Stimulated activated CD8-positive, alpha-beta memory T cell treated with anti-CD3 and anti-CD28 coated beads, Interleukin-15, amount 100 ng/mL, for 1 hour (primary cell): Measurements from ENCODE around the gene NEK7.
"Not testable (repeated sequence)": the region's sequence is repeated elsewhere in the genome, so short reads cannot be mapped to it uniquely, and the experiment has no call there.

Experiments used
- DNase-seq: peaks from one replicate; pipeline ENCODE4 v3.0.0-alpha.2; 2020; ENCODE audit warnings: low read depth

Gene NEK7

DNA sequence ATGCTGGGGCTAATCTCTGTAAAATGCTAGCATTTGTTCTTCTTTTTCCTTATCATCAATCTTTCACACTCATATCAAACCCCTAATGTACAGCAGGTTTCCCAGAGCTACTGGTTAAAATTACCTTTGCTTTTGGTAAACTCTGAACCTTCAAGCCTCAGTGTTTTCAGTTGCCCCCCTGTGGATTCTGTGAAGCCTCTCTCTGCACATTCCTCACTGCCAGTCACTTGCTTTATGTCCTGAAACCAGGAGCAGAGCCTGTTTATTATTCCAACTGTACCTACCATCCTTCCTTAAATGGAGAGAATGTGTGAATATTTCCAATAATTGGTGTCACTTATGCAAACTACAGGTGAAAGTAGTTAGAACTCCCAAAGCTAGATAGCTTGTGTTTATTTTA lies 134.2 kb downstream of the NEK7 start:
- DNase-seq = no peak

DNA sequence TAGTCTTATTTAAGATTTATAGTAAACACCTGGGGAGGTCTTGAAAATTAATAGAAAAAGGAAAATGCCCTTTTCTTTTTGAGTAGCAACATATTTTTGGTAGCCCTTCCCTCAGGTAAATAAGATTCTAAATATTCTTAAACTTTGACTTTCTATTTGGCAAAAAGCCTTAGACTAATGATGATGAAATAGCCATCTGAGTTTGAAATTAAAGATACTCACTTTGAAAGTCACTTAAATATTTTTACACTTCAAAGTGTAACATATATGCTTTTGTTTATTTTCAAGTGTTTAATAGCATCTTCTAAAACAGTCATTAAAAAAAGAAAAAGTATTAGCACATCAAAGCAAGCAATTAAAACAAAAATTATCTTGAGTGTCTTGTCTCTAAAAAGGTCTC lies 135.1 kb downstream of the NEK7 start:
- no peak for DNase-seq

DNA sequence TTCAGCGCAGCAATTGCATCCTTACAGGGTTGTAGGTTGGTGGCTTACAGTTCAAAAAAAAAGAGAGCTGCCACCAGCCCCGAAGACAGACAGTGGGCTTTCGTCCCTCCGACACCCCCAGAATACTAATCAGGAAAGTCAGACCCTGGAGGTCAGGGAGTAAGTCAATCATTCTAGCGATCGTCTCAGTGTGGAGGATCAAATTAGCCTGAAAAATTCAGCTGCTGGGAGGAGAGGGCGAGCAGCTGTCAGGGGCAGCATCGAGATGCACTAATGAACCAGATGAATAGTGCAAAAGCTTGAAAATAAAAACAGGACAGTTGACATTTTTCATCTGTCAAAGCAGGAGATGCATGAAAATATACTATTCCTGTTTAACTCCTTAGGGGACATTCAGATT lies 138.4 kb downstream of the NEK7 start:
- DNase-seq = no peak

DNA sequence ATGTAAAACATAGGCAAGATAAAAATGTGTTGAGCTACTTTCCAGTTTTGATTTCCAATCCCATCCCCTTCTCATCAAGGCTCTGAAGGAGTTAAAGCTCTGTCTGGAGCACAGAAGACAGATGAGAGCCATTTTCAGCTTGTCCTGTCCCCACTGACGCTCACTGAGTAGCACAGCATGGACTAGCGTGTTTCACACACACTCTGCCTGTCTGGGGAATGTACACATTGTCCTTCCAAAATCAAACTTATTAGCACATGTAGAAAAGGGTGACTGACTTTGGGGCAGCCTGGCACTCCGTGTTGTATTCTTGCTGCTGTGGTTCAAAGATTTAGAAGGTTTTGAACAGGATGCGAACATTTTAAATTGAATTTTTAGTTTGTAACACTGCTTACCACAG lies 139.2 kb downstream of the NEK7 start:
- DNase-seq = no peak

DNA sequence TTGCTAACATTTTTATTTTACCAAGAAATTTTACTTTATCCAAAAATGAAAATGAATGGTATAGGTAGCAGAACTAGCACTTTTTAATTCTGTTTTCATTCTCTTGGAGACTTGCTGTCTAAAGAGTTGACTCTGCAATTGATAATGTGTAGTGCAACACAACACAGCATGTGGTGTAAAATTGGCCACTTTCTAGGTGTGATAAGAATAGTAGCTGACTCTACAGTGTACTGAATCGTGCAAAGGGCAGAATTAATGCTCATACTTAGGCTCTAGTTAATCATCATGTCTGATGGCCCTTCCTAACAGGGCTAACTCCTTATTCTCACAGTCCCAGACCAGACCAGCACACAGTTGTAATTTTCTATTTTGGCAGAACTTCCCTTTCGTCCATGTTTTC lies 140.5 kb downstream of the NEK7 start:
- DNase-seq = no peak

DNA sequence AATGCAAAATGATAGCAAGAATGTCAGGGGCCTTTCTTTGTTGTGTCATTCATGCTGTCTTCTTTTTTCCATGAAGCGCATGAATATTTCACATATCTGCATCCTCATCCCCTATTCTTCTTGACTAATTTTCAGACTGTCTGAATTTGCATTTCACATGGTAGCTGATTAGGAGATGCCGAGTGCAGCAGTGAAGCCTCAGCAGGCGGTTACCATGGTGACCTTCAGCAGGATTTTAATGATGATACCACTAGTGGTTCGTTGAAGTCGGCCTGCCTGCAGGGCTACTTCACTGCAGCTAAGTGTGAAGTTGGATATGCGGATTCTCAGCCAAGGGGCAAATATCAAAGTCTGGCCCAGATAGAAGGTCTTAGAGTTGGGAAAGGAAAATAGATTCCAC lies 141.8 kb downstream of the NEK7 start:
- DNase-seq = no peak

DNA sequence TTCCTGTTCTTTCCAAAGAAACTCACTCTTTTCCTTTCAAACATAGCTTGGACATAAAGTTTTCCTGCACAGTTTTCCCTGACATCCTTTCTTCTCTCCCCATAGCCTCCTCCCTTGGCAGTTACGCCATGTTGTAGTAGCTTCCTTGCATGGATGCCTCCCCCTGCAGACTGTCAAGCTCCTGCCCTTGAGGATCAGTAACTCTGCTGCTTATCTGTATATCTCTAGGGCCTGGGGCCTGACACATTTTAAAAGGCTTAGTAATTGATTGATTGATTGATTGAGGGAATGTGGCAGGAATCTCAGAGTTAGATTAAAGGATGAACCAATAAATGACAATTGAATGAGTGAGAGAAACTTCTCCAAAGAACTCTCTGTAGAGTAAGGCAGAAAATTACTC lies 143.7 kb downstream of the NEK7 start:
- no peak for DNase-seq

DNA sequence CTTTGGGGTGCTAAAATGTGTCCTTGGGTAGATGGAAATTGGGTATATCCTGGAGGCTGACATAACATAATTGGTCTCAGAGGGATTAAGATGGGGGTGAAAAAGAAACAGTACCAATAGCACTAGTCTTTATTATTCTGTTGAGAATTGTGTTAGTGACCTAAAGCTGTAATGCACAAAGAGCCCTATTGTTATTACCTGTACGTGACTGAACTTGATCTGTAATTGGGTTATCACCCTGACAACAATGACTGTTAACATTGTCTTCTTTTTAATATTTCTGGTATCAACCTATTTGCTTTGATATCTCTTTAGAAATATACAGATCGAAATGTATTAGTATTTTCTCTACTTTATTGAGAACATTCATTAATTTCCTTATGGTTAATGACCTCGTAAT lies 147.6 kb downstream of the NEK7 start:
- DNase-seq = no peak

DNA sequence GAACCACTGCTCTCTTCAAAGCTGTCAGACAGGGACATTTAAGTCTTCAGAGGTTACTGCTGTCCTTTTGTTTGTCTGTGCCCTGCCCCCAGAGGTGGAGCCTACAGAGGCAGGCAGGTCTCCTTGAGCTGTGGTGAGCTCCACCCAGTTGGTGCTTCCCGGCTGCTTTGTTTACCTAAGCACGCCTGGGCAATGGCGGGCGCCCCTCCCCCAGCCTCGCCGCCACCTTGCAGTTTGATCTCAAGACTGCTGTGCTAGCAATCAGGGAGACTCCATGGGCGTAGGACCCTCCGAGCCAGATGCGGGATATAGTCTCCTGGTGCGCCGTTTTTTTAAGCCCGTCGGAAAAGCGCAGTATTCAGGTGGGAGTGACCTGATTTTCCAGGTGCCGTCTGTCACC lies 158.0 kb downstream of the NEK7 start:
- not testable (repeated sequence) for DNase-seq

DNA sequence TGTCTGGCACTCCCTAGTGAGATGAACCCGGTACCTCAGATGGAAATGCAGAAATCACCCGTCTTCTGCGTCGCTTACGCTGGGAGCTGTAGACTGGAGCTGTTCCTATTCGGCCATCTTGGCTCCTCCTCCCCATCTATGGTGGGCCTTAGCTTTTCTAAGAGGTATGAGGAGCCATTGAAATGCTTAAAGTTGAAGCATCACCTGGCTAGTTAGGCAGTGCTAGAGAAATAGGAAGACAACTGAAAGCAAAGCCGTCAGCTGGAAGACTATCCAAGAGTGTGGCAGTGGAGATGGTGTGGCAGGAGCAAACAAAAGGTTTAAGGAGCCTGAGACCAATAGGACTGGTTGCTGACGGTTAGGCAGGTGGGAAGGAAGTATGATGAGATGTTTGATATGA lies 158.5 kb downstream of the NEK7 start:
- DNase-seq = not testable (repeated sequence)

DNA sequence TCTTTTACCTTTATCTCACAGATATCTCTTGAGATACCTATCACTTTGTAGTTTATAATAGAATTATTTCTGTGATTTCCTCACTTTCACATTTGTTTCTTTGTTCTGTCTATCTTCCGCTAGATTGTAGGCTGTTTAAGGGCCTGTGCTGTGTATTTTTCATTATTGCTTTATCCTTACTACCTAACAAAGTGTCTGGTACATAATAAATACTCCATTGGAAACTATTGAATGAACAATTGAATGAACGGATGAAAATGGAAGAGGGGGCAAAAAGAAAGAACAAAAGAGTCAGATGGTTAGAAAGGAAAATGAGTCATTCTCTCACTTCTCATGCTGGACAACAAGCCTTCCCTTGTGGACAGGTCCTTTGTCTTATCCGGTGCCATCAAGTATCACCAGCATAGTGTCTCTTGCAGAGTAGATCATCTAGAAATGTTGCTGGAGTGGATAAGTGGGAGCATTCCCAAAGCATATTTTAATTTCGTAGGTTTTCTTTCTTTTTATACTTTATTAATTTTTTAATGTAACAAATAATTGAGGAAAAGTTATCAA lies 159.8 kb downstream of the NEK7 start:
- no peak for DNase-seq

DNA sequence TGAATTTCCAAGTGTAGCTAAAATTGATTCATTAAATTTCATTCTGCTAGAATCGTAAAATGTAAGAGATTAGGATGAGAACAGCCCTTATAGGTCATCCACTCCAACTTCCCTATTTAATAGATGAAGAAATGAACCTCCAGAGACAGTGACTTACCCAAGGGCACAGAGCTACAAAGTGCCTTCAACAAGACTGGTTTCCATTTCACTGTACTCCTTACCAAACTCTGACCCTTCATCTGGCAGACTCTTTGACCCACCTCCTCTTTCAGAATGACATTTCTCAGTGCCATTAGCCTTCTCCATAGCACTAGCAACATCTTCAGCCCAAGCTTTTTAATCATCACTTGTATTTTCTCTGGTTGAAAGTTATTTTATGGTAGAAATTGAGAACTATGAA lies 161.3 kb downstream of the NEK7 start:
- DNase-seq = no peak

DNA sequence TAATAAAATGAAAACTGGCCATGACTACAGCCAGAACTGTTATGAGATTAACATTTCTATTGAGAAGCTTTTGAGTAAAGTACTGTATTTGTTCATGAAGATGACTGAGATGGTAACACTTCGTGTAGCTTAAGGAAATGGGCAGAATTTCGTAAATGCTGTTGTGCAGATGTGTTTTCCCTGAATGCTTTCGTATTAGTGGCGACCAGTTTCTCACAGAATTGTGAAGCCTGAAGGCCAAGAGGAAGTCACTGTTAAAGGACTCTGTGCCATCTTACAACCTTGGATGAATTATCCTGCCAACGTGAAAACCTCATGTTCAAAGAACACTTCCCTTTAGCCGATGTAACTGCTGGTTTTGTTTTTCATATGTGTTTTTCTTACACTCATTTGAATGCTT lies 164.0 kb downstream of the NEK7 start:
- DNase-seq = no peak

DNA sequence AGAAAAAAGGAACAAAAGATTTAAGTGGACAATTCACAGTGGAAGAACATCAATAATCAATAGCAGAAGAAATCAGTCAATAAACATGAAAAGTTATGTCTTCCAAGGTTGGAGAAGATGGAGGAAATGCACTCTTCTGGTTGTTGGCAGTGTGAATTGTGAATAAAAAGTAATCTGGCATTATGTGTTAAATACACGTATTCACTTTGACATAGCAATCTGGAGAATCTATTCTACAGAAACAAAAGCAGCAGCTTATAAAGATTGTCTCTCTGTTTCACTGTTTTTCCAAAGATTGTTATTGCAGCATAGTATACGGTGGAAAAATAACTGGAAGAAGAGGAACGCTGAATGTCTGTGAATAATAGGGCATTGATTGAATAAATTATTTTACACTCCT lies 169.4 kb downstream of the NEK7 start:
- no peak for DNase-seq

DNA sequence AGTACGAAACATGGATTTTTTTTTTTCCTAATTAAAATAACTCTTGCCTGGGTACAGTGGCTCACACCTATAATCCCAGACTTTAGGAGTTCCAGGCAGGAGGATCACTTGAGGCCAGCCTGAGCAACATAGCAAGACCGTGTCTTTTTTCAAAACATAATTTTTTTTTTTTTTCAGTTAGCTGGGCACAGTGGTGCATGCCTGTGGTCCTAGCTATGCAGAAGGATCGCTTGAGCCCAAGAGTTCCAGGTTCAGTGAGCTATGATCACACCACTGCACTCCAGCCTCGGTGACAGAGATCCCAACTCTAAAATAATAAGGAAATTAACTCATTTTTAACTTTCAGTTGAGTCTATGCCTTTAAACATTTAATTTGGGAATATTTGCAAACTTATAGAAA lies 170.1 kb downstream of the NEK7 start:
- no peak for DNase-seq

DNA sequence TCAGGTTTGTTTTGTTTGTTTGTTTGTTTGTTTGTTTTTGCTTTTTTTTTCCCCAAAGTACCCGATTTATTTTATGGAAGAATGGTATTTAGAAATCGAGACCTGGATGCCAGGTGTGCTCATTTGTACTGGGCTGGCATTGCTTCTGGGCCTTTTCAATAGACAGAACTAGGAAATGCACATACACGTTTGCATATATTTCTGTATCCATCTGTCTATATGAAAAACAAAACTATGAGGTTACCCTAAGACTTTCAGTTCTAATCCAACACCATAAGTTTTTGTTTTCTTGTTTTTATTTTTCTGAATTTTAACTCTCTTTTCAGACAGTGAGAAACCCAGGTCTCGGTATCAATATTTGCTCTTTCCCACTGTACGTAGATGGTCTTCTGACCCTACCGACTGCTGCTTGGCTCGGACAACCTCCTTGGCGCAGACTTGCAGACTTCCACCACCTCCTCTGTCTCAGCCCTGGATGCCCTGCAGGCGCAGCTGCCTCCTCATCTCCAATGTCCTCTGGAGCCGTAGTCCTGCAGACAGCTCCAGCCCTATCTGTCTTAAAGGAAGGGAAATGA lies 171.7 kb downstream of the NEK7 start:
- DNase-seq = no peak

DNA sequence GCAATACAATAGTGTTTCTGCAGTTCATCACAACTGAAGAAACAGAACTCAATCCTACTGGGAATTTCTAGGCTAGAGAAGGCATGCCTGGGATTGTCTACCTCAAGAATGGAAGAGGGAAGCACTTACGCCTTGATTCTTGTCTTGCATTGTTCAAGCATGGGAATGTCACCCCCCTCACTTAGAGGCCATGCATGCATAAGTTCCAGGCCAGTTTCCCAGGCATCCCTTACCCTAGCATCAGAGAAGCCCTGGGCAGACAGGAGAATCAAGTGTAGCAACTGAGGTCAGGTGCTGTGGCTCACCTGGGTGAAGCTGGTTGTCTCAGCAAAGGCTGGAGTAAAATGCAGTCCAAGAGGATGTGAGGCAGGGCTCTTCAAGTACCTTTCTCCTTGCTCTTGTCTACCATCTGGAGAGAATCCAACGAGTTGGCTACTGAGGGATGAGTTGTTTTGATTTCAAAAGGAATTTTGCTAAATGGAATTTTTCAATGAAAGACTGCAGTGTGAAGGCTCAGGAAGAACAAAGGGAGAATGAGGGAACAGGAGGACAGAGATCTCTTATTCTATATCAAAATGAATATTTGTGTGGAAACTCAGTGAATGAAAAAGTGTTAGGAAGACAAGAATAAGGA lies 174.3 kb downstream of the NEK7 start:
- no peak for DNase-seq

DNA sequence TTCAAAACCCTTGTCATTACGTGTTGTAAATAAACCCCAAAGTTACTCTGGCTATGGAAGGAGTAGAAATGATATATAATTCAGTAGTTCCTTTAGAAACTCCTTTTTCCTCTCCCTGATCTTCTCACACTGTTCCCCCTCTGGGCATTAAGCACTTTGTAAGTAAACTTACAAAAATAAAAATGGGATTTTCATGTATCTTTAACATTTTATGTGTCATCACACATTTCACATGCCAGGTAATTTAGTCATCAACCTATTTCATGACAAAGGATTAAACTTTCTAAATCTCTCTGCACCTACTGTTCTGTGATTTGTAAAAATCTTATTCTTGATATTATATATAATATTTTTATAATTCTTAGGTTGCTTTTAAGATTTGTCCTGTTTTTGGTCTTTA lies 176.9 kb downstream of the NEK7 start:
- DNase-seq = no peak

DNA sequence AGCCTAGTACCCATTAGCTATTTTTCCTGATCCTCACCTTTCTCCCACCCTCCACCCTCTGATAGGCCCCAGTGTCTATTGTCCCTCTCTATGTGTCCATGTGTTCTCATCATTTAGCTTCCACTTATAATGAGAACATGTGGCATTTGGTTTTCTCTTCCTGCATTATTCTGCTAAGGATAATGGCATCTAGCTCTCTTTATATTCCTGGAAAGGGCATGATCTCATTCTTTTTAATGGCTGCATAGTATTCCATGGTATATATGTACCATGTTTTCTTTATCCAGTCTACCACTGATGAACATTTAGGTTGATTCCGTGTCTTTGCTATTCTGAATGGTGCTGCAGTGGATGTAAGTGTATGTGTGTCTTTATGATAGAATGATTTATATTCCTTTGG lies 178.9 kb downstream of the NEK7 start:
- DNase-seq = no peak

DNA sequence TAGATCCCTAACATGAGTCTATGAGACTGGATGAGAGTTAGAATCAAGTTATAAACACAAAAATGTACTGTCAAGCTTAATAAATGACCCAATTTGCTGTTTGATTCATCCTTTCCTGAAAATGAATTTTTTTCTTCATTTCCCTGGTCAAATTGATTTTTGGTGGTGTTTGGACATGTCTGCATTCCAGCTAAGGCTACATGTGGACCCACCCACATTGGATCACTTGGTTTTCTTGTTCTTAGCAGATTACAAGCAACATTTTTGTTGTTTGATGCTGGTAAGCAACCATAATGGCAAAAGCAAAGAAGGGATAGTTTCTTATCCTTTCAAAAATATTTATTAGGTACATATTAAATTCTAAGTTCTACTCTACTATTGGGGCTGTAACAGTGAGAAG lies 181.1 kb downstream of the NEK7 start:
- DNase-seq = no peak

DNA sequence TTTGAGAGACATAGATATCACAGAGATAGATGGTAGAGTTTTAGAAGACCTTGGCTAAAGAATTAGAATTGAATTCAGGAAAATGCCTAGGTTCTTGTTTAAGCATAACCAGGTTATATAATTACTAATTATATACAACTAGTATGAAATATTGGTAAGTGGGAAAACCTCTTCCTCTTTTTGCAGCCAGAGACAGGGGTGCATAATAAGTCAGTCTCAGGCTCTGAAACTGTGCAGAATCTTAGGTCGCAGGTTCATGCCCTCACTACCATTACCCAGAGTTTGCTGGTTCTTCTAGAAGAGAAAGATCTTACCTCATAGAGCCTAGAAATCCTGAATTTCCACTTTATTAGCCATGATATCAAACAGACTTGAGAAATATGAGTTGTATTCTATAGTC lies 183.3 kb downstream of the NEK7 start:
- DNase-seq = no peak

DNA sequence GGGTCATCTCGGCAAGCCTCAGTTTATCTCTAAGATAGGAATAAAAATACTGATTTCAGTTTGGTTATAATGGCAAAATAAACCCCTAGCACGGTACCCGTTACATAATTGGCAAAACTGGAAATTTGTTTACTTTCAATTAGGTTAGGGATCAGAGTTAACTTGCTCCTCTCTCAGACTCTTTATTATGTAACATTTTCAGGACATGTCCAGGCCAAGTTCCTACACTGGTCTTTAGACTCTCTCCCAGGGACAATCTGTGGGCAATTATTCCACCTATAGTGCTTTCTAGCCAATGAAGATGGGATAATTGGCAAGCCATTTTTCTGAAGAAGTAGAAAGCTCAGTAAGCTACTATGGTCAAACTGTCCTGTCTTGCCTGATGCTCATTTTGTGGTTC lies 189.4 kb downstream of the NEK7 start:
- DNase-seq = no peak

DNA sequence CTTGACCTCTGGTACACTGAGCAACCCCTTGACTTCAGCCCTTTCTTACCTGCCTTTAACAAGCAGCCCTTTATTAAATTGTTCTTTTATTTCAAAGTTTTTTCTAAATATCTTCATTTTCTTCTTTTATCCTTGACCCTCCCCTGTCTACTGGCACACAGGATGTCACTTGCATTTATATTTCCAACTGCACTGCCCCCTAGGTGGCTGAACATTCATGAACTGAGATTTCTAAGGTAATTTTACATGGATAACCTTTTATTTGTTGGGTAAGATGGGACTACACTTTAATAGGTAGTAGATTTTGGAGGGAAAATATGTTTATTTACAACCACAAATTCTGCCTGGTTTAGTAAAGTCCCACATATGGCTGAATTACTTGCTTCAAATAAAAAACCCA lies 193.7 kb downstream of the NEK7 start:
- no peak for DNase-seq

DNA sequence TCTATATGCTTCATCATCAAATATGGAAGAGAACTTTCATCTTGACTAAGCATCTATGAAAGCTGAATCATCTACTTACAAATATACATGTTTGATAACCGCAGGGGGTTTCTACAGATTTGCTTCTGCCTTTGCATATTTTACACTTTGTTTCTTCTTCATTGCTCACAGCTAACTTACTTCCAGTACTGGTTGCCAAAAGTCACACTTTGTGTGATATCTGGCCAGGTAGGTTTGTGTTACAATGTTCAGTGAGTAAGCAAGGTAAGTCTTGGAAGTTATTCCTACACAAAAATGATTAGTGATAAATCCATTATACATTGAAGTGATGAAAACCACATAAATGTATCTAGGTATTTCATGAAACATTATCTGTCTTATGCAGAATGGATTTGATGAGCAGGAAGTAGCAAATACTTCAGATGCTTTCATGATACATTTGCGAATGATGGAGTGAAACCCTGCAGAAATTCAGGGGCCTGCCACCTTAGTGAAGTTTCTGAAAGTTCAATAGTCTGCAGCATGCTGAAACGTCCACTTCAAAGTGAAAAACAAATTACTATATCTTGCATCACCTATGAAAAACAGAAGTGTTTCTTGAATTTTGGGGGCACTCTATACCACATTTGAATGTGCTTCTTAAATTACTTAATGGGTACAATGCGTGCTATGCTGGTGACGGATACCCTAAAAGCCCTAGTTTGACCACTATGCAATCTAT lies 196.3 kb downstream of the NEK7 start:
- DNase-seq = no peak
